Measurements from ENCODE around the gene SOX5. TPM values are rescaled to one million over a fixed set of nuclear protein-coding genes. Genes with fewer than 3 reads are reported as not detected.

The SOX5 gene
- polyA plus RNA-seq, 1 experiment, result 6.7 TPM

DNA sequence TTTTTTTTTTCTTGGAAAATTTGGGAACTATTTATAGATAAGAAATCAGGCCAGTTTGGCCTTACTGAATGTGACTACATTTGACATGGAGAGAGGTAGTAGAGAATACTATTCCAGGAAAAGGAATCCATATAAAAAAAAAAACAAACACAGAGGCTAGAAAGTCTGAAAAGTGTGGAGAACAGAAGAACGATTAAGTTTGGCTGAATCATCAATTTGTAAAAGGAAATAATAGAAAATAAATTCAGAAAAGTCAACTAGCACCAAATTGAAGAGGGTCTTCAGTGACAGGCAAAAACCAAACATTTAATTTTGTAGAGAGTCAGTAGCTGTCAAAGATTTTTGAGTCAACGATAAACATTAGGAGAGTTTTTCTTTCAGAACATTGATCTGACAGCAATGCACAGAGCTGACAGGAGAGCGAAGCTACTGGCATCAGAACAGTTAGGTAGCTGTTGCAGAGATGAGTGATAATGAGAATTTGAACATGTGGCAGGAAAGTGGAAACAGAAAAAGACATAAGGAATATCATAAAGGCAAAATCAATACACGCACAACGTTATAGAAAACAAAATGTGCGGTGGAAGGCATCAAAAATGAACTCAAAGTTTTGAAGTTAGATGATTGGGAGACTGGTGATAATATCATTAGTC is 241.2 kb downstream of the SOX5 start:
- H3K27me3 ChIP-seq (ENCODE audit: control insufficient read depth, insufficient read depth, low read length), result no peaks in the 10 kb centered on the region
- H3K27ac ChIP-seq (ENCODE audit: low read depth, low read length), result no peak overlapping the region
- H3K9me3 ChIP-seq (ENCODE audit: control insufficient read depth, insufficient read depth, low read length), result no peaks in the 10 kb centered on the region
- no peak overlapping the region for H3K4me3 ChIP-seq (ENCODE audit: low read depth, low read length)
- TF ChIP-seq, protein P1, sequence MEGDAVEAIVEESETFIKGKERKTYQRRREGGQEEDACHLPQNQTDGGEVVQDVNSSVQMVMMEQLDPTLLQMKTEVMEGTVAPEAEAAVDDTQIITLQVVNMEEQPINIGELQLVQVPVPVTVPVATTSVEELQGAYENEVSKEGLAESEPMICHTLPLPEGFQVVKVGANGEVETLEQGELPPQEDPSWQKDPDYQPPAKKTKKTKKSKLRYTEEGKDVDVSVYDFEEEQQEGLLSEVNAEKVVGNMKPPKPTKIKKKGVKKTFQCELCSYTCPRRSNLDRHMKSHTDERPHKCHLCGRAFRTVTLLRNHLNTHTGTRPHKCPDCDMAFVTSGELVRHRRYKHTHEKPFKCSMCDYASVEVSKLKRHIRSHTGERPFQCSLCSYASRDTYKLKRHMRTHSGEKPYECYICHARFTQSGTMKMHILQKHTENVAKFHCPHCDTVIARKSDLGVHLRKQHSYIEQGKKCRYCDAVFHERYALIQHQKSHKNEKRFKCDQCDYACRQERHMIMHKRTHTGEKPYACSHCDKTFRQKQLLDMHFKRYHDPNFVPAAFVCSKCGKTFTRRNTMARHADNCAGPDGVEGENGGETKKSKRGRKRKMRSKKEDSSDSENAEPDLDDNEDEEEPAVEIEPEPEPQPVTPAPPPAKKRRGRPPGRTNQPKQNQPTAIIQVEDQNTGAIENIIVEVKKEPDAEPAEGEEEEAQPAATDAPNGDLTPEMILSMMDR (IDR thresholded peaks at IDR 0.05; ENCODE audit: low read depth, low read length), result no peak
- ChIA-PET POLR2A (no interaction called here), CTCF (no interaction called here)
- DNase-seq (ENCODE audit: low read depth, low spot score), result no peak

DNA sequence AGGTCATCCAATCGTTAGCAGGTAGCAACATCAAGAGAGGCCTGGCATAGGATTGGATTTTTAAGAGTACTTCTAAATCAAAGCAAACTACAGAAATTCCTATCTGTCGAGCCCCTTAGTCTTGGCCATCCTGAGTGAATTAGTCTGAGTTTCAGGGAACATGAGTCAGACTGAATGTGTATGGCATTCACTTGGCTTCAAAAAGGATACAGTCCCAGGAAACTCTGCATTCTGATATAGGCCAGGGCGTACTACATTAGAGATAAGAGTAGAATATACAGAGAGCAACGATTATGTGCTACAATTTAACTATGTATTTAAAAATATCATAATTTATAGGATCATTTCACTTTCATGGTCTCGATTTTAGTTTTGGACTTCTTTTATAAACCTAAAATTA is 242.2 kb downstream of the SOX5 start:
- H3K27me3 ChIP-seq (ENCODE audit: control insufficient read depth, insufficient read depth, low read length), result no peaks in the 10 kb centered on the region
- DNase-seq (ENCODE audit: low read depth, low spot score), result no peak
- H3K4me3 ChIP-seq (ENCODE audit: low read depth, low read length), result no peak overlapping the region
- CTCF ChIA-PET, result no interaction called here
- H3K27ac ChIP-seq (ENCODE audit: low read depth, low read length), result no peak overlapping the region
- POLR2A ChIA-PET, result no interaction called here
- TF ChIP-seq, protein P1 (IDR thresholded peaks at IDR 0.05; ENCODE audit: low read depth, low read length), result no peak
- no peaks in the 10 kb centered on the region for H3K9me3 ChIP-seq (ENCODE audit: control insufficient read depth, insufficient read depth, low read length)

DNA sequence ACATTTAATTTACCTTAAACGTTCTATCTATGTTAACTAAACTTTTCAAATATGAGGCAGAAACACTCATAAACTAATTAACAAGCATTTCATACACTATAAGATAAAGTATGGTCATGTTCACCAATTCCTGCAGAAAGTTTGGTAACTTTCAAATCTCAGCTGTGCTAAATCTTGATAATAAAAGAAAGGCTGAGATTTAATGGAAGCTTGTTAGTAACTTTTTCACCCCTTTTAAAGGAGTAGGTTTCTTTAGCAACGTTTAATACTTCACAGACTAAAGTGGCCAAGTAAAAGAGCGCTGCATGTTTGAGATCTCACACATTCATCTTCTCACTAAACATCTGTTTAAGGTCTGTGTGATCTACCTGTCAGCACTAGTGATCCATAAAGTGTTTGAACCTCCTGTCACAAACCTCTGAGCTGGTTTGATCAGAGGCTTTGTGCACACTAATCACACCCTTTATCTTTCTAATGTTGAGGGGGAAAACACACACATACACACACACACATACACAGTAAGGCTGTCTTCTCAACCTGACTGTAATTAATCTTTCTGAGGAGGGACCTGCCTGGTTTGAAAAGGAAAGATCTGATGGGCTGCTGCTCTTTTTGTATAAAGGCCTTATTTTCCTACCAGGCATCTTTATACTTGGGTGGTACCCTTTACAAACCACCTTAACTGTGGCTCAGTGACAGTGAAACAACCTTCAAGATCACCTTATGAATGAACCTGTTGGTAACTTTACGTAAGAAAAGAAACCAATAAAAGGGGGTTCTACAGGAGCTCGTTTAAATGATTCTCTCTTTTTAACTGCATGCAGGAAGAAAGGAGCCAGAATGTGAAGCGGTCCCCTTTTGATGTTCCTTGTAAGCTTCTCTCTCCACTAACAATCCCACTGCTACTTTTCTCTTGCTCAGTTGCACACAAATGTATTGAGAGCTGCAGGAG is 244.2 kb downstream of the SOX5 start:
- POLR2A ChIA-PET, result no interaction called here
- Histone ChIP-seq H3K27ac (ENCODE audit: low read depth, low read length) (no peak overlapping the region), H3K4me3 (ENCODE audit: low read depth, low read length) (no peak overlapping the region), H3K27me3 (ENCODE audit: control insufficient read depth, insufficient read depth, low read length) (no peaks in the 10 kb centered on the region), H3K9me3 (ENCODE audit: control insufficient read depth, insufficient read depth, low read length) (no peaks in the 10 kb centered on the region)
- CTCF ChIA-PET, result no interaction called here
- TF ChIP-seq, protein P1 (IDR thresholded peaks at IDR 0.05; ENCODE audit: low read depth, low read length), result no peak
- no peak for DNase-seq (ENCODE audit: low read depth, low spot score)

DNA sequence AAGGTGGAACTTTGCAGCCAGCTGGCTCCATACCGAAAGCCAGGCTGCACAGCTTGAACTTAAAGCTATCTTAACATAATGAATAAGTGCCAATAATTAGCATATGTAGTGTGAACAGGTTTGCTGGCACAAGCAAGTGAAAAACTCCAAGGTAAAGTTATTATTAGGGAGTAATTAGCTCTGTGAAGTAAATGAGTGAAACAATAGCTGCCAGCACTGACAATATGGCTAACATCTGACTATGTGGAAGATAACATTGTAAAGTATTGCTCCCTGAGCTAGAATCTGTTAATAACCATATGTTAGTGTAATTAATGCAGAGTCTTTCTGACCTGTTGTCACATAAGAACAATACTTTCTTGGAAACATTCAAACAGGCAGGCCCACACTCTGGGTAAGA is 246.4 kb downstream of the SOX5 start:
- H3K27ac ChIP-seq (ENCODE audit: low read depth, low read length), result no peak overlapping the region
- CTCF ChIA-PET, result interaction anchor here (1.5 kb wide), 1 partner anchor 14 kb away, joined by 5 read pairs; no protein-coding TSS in a partner anchor
- TF ChIP-seq, protein P1 (IDR thresholded peaks at IDR 0.05; ENCODE audit: low read depth, low read length), result no peak
- no peaks in the 10 kb centered on the region for H3K9me3 ChIP-seq (ENCODE audit: control insufficient read depth, insufficient read depth, low read length)
- no peaks in the 10 kb centered on the region for H3K27me3 ChIP-seq (ENCODE audit: control insufficient read depth, insufficient read depth, low read length)
- no peak for DNase-seq (ENCODE audit: low read depth, low spot score)
- H3K4me3 ChIP-seq (ENCODE audit: low read depth, low read length), result no peak overlapping the region
- POLR2A ChIA-PET, result no interaction called here

GRCh38 chr12:23699031-23699430 is 250.4 kb downstream of the SOX5 start:
- H3K9me3 ChIP-seq (ENCODE audit: control insufficient read depth, insufficient read depth, low read length), result no peaks in the 10 kb centered on the region
- H3K27me3 ChIP-seq (ENCODE audit: control insufficient read depth, insufficient read depth, low read length), result no peaks in the 10 kb centered on the region
- no peak for DNase-seq (ENCODE audit: low read depth, low spot score)
- H3K4me3 ChIP-seq (ENCODE audit: low read depth, low read length), result no peak overlapping the region
- CTCF ChIA-PET, result no interaction called here
- H3K27ac ChIP-seq (ENCODE audit: low read depth, low read length), result no peak overlapping the region
- POLR2A ChIA-PET, result no interaction called here
- TF ChIP-seq, protein P1 (IDR thresholded peaks at IDR 0.05; ENCODE audit: low read depth, low read length), result no peak

All from AG04450 (cell line).